Esophagus squamous epithelium (tissue), 5 donors: ENCODE data around the gene ZHX3. TPM values are rescaled to one million over a fixed set of nuclear protein-coding genes. Genes with fewer than 3 reads are reported as not detected.
"Not testable (repeated sequence)": the region's sequence is repeated elsewhere in the genome, so short reads cannot be mapped to it uniquely, and the experiment has no call there.

ENCODE experiments used
- DNase-seq: peaks from one replicate; lab custom pipeline; 2025; lab: John Stamatoyannopoulos, UW
- H3K27ac ChIP-seq, 4 donors: fragments of 200-600 bp; sonication (generic); one replicate each; pipeline ENCODE4 v1.5.1; 2016 to 2019; ENCODE audit warnings: mild to moderate bottlenecking in 1 of 4
- H3K27me3 ChIP-seq, 4 donors: fragments of 200-600 bp; sonication (generic); 1 replicate in 3 of 4; 2 replicates in 1 of 4; pipeline versions ENCODE4 v1.5.1 to v1.6.0; 2017 to 2021; ENCODE audit warnings: antibody characterized with exemption in 1 of 4
- H3K36me3 ChIP-seq, 3 donors: fragments of 200-600 bp; sonication (generic); one replicate each; pipeline ENCODE4 v1.5.1; 2016 to 2019
- H3K4me1 ChIP-seq, 3 donors: fragments of 200-600 bp; sonication (generic); one replicate each; pipeline ENCODE4 v1.5.1; 2017 to 2019
- H3K4me3 ChIP-seq, 4 donors: fragments of 200-600 bp; sonication (generic); 1 replicate in 3 of 4; 2 replicates in 1 of 4; pipeline ENCODE4 v1.5.1; 2016 to 2019; ENCODE audit warnings: mild to moderate bottlenecking in 2 of 4, moderate library complexity in 1 of 4
- H3K9me3 ChIP-seq, 3 donors: fragments of 200-600 bp; sonication (generic); one replicate each; pipeline ENCODE4 v1.5.1; 2016 to 2019
- POLR2A ChIP-seq, 4 donors: fragments of 450-650 bp; IDR thresholded peaks; one replicate each; pipeline ENCODE4 v1.6.1; 2017; ENCODE audit warnings: antibody characterized with exemption in 4 of 4, mild to moderate bottlenecking in 4 of 4, moderate library complexity in 3 of 4
- WGBS, 2 donors: methylation state at CpG; one replicate each; pipeline ENCODE4 v1.1.5; 2018; 5-methylcytosine and 5-hydroxymethylcytosine counted together
- intact Hi-C: fragments of 100-400 bp; cut with DNase I; formaldehyde crosslinking; loops from one replicate; pipeline ENCODE4 v1.15.0; 2022
- total RNA-seq, 4 donors: library from RNA; depleted of rRNA; stranded (reverse); fragments of >200 nt; gene quantifications; one replicate each; pipeline ENCODE4 v1.1.0, GENCODE V29; 2016
- TF ChIP-seq, protein P1 (sequence below), 6 experiments: fragments of 450-650 bp in 4 of 6; fragments of 200-600 bp in 2 of 6; sonication (generic) in 2 of 6; IDR thresholded peaks; one replicate each; pipeline ENCODE4 v1.5.1; 2016 to 2019; ENCODE audit warnings: antibody characterized with exemption in 6 of 6, mild to moderate bottlenecking in 4 of 6, moderate library complexity in 4 of 6
- donor health status: DM: yes; HTN: yes; CAD: no.

ZHX3 gene
- total RNA-seq, 4 donors from 2014 or later, result 13.6 to 30.3 (median 15.5) TPM

DNA sequence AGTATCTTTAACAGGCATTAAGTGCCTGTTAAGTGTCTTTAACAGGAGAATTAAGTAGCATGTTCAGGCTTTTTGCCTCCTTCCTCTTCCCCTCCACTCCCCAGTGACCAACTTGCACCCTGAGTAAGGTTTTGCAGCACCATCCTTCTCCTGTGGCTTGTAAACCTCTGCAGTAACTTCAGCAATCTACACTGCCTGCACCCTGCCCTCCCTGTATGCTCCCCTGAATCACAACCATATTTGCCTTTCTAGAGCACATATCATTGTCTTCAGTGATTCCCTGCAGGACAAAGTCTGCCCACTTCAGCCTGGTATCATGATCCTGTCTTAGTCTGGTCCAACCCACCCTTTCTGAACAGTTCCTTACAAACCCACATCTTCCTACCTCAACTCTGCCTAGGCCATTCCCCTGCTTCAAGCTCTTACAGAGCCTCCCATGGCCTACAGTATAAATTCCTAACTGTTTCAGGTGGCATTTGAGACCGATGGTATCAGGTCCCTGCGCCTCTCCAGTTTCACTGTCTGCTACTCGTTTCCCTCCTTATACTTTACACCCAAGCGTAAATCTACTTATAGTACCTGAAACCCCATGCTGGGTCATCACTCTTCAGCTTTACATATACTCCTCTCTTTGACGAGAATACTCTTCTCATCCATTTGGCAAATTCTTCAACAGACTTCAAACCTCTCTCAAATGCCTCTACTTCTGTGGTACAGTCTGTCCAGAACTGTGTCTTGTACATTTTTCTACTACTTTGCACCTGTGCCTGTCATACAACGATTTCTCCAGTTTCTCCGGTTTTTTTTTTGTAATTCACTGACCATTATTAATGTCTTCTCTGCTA is 69.8 kb downstream of the ZHX3 start:
- H3K27ac ChIP-seq, result peak overlapping the region; percentile 64 to 93 (median 92)
- intact Hi-C loops, result loop anchor here (10.0 kb wide), 1 partner anchor 67 kb away; the partner anchor contains the start of gene ZHX3
- TF ChIP-seq POLR2A (IDR thresholded peaks at IDR 0.05), result no peak
- TF ChIP-seq, protein P1, sequence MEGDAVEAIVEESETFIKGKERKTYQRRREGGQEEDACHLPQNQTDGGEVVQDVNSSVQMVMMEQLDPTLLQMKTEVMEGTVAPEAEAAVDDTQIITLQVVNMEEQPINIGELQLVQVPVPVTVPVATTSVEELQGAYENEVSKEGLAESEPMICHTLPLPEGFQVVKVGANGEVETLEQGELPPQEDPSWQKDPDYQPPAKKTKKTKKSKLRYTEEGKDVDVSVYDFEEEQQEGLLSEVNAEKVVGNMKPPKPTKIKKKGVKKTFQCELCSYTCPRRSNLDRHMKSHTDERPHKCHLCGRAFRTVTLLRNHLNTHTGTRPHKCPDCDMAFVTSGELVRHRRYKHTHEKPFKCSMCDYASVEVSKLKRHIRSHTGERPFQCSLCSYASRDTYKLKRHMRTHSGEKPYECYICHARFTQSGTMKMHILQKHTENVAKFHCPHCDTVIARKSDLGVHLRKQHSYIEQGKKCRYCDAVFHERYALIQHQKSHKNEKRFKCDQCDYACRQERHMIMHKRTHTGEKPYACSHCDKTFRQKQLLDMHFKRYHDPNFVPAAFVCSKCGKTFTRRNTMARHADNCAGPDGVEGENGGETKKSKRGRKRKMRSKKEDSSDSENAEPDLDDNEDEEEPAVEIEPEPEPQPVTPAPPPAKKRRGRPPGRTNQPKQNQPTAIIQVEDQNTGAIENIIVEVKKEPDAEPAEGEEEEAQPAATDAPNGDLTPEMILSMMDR (IDR thresholded peaks at IDR 0.05), result no peak
- no peaks in the 10 kb centered on the region for H3K36me3 ChIP-seq
- no peak for DNase-seq
- peaks cover 3 to 79% (median 57%) of the 10 kb centered on the region in 3 donors for H3K4me1 ChIP-seq
- no peaks in the 10 kb centered on the region for H3K9me3 ChIP-seq
- no peaks in the 10 kb centered on the region for H3K27me3 ChIP-seq
- 67 to 81% methylated on average over 7 of the region's 7 CpGs for WGBS, 2 donors
- H3K4me3 ChIP-seq, result no peak overlapping the region

DNA sequence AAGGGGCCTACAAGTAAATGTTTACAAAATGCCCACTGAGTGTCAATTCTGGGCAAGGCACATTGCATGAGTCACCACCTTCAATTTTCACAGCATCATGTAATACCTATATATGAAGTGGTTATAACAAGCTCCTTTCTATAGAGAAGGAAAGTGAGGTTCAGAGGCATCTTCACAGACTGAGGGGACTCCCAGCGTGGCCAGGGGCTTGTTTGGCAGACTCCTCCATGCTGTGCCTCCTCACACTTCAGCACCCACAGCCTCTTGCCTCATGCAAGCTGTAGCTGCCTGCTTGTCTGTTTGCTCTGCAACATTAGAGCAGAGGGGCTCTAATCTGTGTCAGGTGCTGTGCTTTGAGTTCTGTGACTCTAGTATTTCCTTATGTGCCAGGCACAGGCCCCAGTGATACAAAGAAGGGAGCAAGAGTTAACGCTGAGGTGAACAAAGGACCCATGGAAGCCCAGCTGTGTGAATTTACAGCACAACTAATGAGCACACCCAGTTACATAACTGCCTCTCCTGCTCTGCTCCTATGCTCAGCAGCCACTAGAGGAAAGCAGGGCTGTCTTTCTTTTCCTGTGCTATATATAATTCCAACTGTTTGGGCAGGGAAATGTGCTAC is 72.3 kb downstream of the ZHX3 start:
- DNase-seq, result no peak
- H3K27me3 ChIP-seq, result no peaks in the 10 kb centered on the region
- 34 to 57% methylated on average over 2 of the region's 2 CpGs for WGBS, 2 donors
- H3K4me1 ChIP-seq, result peaks cover 3 to 73% (median 50%) of the 10 kb centered on the region in 3 donors
- no peak for TF ChIP-seq POLR2A (IDR thresholded peaks at IDR 0.05)
- TF ChIP-seq, protein P1 (IDR thresholded peaks at IDR 0.05), result no peak
- H3K36me3 ChIP-seq, result no peaks in the 10 kb centered on the region
- peak overlapping the region; percentile 64 to 93 (median 92) for H3K27ac ChIP-seq
- intact Hi-C loops, result loop anchor here (10.0 kb wide), 1 partner anchor 70 kb away; the partner anchor contains the start of gene ZHX3
- H3K9me3 ChIP-seq, result no peaks in the 10 kb centered on the region
- H3K4me3 ChIP-seq, result no peak overlapping the region

DNA sequence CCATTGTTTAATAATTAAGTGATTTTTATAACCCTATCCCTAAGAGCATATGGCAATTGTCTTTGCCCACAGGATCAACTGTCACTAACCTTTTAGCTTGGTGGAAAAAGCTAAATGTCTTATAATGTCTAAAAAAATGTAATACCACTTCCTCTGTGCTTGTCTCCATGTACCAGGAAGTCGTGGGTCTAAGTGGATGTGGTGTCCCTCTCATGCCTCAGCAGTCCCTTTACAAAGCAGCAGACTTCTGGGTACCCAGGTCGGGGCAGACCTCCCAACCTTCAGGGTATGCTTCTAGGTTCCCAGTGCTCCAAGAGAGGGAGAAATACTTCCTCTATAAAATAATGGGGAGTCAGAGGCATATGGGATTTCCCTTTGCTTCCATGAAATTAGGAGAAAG is 74.7 kb downstream of the ZHX3 start:
- TF ChIP-seq POLR2A (IDR thresholded peaks at IDR 0.05), result no peak
- TF ChIP-seq, protein P1 (IDR thresholded peaks at IDR 0.05), result no peak
- DNase-seq, result no peak
- H3K9me3 ChIP-seq, result no peaks in the 10 kb centered on the region
- intact Hi-C loops, result loop anchor here (10.0 kb wide), 1 partner anchor 72 kb away; the partner anchor contains the start of gene ZHX3
- 25 to 90% methylated on average over 1 to 2 of the region's 2 CpGs for WGBS, 2 donors
- H3K36me3 ChIP-seq, result peaks cover 0 to 5% (median 0%) of the 10 kb centered on the region in 3 donors
- H3K4me3 ChIP-seq, result no peak overlapping the region
- H3K27ac ChIP-seq, result no peak overlapping the region
- H3K27me3 ChIP-seq, result no peaks in the 10 kb centered on the region
- H3K4me1 ChIP-seq, result peaks cover 0 to 49% (median 38%) of the 10 kb centered on the region in 3 donors

DNA sequence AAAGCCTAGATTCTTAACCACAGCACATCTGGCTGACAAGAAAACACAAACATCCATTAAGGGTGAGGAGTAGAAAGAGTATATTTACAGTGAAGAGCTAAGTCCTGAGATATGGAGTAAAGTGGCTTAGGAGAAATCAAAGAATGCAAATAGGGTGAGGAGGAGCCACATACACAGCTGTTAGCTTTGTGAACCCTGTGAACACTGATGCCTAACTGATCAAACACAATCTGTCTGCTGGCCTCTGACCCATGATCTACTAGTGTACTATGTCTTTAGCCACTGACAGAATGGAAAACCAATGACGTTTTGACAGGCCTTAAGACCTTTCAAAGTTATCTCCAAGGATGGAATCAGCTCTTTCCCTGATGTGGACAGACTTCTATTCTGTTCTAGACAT is 75.2 kb downstream of the ZHX3 start:
- intact Hi-C loops, result loop anchor here (10.0 kb wide), 1 partner anchor 72 kb away; the partner anchor contains the start of gene ZHX3
- Histone ChIP-seq H3K4me1 (peaks cover 0 to 44% (median 34%) of the 10 kb centered on the region in 3 donors), H3K9me3 (no peaks in the 10 kb centered on the region), H3K27ac (peak overlapping the region in 1 of 4 donors; percentile 16), H3K36me3 (peaks cover 0 to 5% (median 0%) of the 10 kb centered on the region in 3 donors), H3K4me3 (no peak overlapping the region), H3K27me3 (no peaks in the 10 kb centered on the region)
- WGBS, 2 donors, result 67 to 71% methylated on average over 1 of the region's 1 CpG
- TF ChIP-seq, protein P1 (IDR thresholded peaks at IDR 0.05), result no peak
- no peak for TF ChIP-seq POLR2A (IDR thresholded peaks at IDR 0.05)
- no peak for DNase-seq

DNA sequence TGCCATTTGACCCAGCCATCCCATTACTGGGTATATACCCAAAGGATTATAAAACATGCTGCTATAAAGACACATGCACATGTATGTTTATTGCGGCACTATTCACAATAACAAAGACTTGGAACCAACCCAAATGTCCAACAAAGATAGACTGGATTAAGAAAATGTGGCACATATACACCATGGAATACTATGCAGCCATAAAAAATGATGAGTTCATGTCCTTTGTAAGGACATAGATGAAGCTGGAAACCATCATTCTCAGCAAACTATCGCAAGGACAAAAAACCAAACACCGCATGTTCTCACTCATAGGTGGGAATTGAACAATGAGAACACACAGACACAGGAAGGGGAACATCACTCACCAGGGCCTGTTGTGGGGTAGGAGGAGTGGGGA is 80.3 kb downstream of the ZHX3 start:
- intact Hi-C loops, H3K4me3 ChIP-seq: not testable (repeated sequence)
- peaks cover 25 to 29% (median 26%) of the 10 kb centered on the region in 3 donors for H3K4me1 ChIP-seq

DNA sequence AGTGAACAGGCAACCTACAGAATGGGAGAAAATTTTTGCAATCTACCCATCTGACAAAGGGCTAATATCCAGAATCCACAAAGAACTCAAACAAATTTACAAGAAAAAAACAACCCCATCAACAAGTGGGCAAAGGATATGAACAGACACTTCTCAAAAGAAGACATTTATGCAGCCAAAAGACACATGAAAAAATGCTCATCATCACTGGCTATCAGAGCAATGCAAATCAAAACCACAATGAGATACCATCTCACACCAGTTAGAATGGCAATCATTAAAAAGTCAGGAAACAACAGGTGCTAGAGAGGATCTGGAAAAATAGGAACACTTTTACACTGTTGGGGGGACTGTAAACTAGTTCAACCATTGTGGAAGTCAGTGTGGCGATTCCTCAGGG is 80.7 kb downstream of the ZHX3 start:
- H3K9me3 ChIP-seq, intact Hi-C loops, H3K36me3 ChIP-seq, DNase-seq, H3K27me3 ChIP-seq, H3K4me3 ChIP-seq, H3K27ac ChIP-seq: not testable (repeated sequence)
- 100% methylated on average over 1 of the region's 1 CpG for WGBS, 2 donors
- peaks cover 29 to 33% (median 30%) of the 10 kb centered on the region in 3 donors for H3K4me1 ChIP-seq

More for the DNA sequence above, 80.3 kb downstream of the ZHX3 start:
- DNase-seq, H3K27ac ChIP-seq, H3K9me3 ChIP-seq, H3K36me3 ChIP-seq, H3K27me3 ChIP-seq: not testable (repeated sequence)
- 91 to 100% methylated on average over 3 of the region's 3 CpGs for WGBS, 2 donors
